GM12892 (cell line): ENCODE measurements around the gene NCKIPSD.

Experiments
- DNase-seq: peaks from one replicate; pipeline ENCODE4 v3.0.0; 2011; ENCODE audit not compliant: insufficient read length
- FAIRE-seq: peaks from 2 replicates; lab custom pipeline; 2011; peaks lifted over from hg19 to GRCh38; lab: Jason Lieb, UNC
- POLR2A ChIP-seq: IDR thresholded peaks from 2 replicates; pipeline ENCODE4 v1.6.1; 2011; ENCODE audit warnings: low read depth, low read length, control low read depth
- POLR2AphosphoS5 ChIP-seq: IDR thresholded peaks from 2 replicates; pipeline ENCODE4 v1.6.1; 2011; ENCODE audit warnings: low read depth, low read length, control low read depth
- TAF1 ChIP-seq: IDR thresholded peaks from 2 replicates; pipeline ENCODE4 v1.6.1; 2011; ENCODE audit warnings: low read depth, mild to moderate bottlenecking, control low read depth, low read length, borderline replicate concordance

The NCKIPSD gene

DNA sequence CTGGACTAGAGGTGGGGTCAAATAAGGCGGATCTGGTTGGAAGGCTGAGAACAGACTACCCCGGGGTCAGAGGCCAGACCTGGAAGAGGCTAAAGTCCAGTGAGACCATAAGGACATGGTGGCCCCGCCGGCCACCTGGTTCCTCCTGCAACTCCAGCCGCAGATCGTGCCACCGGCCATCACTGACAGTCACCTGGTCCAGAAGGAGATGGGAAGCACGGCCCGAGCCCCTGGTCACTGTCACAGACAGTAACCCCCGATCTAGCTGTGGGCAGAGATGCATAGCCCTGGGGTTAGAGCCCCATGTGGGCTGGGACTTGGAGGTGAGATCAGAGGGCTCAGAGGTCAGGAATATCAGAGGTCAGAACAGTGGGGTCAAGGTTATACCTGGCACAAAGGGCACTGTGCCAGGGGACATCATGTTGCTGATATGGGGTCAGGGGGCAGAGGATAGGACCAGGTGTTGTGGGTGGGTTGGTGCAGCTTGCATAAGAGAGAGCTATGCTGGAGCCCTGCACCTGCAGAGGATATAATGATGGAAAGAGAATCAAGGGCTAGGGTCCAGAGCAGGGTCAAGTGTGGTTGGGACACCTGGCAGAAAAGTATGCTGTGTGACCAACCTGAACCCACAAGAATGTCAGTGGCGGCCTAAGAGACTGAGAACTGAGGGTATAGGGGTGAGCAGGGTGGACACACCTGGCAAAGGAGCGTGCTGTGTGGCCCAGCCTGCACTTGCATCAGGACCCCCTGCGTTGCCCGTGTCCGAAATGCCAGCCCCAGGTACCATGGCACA is 32.6 kb downstream of the NCKIPSD start:
- no peak for TF ChIP-seq TAF1
- TF ChIP-seq POLR2AphosphoS5: no peak
- no peak for TF ChIP-seq POLR2A
- DNase-seq: no peak
- no peak for FAIRE-seq

DNA sequence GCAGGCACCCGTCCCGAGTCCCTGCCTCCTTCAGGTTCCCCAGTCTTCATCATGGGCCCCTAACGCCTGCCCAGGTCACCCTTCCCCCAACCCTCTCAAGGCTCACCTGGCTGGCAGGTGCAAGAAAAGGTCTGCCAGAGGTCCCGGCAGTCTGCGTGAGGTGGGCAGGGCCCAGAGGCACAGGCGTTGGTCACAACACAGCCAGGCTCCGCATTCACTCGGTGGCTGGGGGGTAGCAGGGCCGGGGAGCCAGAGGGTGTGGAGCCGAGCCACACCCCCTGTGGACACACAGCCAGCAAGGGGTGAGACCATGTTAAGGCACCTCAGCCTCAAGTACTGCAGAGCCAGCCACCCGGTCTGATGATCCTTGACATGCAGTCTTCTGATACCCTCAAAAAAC is 33.9 kb downstream of the NCKIPSD start:
- TF ChIP-seq TAF1 (no peak), POLR2A (no peak), POLR2AphosphoS5 (no peak)
- DNase-seq (no peak), FAIRE-seq (no peak)

DNA sequence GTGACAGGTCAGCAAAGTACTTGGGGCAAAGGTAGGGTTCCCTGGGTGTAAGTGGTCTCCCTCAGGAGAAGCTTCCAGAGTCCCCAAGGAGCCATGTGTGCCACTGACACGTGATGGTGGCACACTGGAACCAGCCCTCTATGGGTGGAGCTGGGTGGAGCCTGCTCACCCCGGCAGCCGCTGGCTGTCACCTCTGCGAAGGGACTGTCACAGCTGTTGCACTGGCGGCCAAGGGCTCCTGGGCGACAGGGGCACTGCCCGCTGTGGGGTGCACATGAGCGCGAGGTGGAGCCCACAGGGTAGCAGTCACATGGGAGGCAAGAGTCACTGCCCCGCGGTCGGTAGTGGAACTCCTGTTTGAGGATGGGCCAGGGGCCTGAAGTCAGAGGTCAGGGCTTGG is 35.0 kb downstream of the NCKIPSD start:
- DNase-seq (no peak), FAIRE-seq (no peak)

DNA sequence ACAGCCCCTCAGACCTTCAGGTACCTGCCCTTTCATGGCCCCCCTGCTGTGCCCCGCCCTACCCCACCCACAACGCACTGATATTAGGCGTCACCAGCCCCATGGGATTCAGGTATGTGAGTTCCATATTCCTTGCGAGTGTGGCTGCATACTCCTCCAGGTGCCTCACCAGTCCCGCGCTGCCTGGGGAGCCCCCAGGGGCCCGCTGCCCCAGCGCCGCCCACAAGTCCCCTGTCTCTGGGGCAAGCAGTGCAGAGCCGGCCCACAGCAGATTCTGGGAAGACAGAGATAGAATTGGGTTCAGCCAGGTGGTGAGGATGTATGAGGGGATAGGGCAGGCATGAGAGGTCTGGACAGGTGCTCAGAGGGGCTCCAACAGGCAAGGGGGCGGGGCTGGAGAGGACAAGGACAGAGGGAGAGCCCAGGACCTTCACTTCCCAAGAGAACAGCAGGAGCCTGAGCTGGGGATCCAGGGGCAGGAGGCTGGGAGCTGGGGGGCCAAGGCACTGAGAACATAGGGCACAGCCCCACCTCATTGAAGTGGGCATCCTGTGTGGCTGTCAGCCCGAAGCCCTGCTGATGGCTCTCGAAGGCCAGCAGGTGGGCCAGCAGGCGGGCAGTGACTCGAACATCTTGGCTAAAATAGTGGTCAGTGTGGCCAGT is 37.4 kb downstream of the NCKIPSD start:
- FAIRE-seq: no peak
- no peak for DNase-seq
- TF ChIP-seq POLR2A: no peak
- no peak for TF ChIP-seq TAF1
- no peak for TF ChIP-seq POLR2AphosphoS5

More for the DNA sequence above, 35.0 kb downstream of the NCKIPSD start:
- TF ChIP-seq POLR2AphosphoS5: no peak
- no peak for TF ChIP-seq POLR2A
- TF ChIP-seq TAF1: no peak

DNA sequence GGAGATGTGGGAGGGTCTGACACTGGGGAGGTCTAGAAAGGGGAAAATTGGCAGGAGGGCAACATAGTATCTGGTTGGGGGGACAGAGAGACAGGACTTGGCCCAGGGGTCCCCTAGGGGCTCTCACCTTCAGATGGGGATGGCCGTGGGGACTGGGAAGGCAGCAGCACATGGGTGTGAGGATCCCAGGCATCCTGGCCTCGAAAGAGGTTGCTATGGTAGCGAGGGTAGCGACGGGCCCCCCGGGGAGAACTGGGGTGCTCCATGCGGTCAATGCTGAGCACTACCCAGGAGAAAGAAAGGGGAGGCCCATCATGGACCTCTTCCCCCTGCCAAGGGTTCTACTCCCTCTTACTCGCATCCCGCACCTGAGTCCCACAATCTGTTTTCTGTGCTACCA is 38.0 kb downstream of the NCKIPSD start:
- DNase-seq (no peak), FAIRE-seq (no peak)
- TF ChIP-seq POLR2A (no peak), POLR2AphosphoS5 (no peak), TAF1 (no peak)

DNA sequence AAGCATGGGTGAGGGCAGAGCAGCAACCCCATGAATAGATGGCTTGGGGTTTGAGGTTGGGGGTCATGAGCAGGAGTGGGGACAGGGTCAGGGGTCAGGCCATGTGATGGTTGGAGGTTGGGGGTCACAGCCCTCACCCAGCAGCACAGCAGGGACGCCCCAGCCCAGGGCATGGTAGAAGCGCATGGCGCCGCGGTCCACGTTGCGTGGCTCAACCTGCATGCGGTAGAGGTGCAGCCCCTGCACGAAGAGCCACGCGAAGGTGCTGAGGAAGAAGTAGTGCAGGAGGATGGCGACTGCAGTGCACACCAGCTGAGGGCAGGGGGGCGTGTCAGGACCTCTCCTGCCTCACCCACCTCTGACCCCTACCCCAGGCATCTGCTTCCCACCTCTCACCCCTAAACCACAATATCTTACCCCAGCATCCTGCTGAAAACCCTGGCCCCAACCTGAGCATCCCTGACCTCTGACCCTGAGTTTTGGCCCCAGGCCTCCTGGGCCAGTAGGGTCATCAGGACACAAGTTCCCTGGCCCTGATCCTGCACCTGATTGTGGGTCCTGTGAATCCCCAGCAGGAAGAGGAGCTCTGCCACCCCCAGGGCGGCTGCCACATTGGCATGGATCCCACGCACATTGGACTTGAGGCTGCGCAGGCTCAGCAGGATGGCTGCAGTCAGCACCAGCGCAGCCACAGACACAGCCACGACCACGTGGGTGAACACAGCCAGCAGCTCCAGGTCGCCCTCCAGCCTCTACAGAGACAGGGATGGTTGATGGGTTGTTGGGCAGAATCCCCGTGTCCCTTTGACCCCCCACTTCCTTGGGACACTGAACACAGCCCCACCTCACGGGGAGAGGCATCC is 40.6 kb downstream of the NCKIPSD start:
- DNase-seq (no peak), FAIRE-seq (no peak)
- TF ChIP-seq POLR2A (no peak), TAF1 (no peak), POLR2AphosphoS5 (no peak)

DNA sequence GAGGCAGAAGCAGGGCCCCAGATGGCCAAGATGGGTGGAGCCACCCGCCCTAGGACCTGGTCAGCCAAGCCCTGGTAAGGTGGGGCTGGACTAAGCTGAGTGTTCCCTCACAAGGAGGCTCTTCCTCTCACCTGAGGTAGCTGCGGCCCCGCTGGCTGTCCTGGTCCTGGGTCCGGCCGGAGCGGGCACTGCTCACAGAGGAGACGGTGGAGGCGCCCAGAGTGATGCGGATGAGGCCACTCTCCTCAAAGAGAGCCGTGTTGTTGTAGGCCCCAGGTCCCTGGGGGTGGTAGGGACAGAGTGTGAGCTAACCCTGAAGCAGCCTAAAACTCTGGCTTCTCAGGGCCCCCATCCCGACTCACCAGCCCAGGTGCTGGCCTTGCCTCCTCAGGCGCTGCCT is 43.1 kb downstream of the NCKIPSD start:
- TF ChIP-seq TAF1: no peak
- no peak for TF ChIP-seq POLR2A
- no peak for TF ChIP-seq POLR2AphosphoS5
- DNase-seq (no peak), FAIRE-seq (no peak)

DNA sequence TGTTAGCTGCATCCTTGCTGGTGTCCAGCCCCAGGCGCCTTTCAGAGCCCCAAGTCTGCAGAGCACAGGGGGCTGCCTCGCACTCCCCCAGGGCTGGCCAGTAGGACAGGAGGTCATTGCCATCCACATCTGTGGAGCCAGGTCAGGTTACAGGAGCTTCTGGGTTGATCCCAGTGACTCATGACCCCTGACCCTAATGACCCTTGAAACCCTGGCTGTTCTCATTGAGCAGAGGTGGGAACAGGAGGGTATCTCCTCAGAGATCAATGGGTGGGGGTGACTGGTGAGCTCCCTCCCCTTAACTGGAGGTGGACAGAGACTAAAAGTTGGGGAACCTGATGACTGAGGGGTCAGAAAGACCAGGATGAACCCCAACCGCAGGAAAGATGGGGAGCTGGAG is 44.3 kb downstream of the NCKIPSD start:
- FAIRE-seq: no peak
- TF ChIP-seq POLR2AphosphoS5 (no peak), POLR2A (no peak), TAF1 (no peak)
- DNase-seq: no peak

DNA sequence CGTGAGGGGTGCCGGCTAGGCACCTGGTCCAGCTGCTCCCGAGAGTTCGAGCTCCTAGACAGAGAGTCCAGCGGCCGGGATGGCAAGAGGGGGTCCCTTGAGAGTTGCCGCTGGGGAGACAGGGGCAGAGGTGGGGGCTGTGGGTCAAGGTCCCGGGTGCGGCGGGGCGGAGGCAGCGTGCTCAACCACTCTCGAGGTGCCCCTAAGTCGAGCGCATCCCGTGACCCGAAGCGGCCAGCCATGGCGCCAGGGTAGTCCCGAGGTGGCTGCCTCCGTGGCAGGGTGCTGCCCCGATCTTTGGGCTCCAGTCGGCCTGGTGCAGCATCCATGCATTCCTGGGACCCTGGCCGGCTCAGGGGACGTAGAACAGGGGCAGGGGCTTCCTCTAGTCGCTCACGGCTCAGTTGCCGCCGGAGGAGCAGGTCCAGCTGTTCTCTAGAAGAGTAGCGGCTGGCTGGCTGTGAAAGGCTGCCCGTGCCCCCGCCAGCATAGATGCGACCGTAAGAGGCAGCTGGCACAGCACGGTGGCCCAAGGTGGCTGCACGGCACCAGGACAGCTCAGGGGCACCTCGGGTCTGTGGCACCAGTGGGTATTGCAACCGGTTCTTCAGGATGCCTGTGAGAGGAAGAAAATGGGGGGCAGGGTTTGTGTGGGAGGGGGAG is 45.6 kb downstream of the NCKIPSD start:
- FAIRE-seq (no peak), DNase-seq (no peak)
- TF ChIP-seq TAF1 (no peak), POLR2AphosphoS5 (no peak), POLR2A (no peak)

DNA sequence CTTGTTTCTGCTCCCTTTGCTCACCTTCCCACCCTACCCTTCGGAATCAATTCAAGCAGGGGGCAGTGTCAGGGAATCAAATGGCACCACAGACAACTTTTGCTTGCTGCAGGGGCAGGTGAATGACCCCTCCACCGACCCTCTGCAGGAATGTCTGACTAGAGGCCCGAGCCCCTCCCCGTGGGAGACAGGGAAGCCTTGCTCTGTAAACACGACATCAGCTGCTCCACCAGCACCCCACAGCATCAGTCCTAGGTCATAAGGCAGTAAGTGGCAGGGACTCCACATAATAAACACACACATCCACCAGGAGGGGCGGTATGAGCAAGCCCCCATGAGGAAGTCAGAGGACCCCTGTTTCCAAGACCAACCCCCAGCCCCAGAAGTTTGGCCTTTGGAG is 48.4 kb downstream of the NCKIPSD start:
- FAIRE-seq: no peak
- DNase-seq: no peak
- no peak for TF ChIP-seq POLR2A
- TF ChIP-seq POLR2AphosphoS5: no peak
- no peak for TF ChIP-seq TAF1

DNA sequence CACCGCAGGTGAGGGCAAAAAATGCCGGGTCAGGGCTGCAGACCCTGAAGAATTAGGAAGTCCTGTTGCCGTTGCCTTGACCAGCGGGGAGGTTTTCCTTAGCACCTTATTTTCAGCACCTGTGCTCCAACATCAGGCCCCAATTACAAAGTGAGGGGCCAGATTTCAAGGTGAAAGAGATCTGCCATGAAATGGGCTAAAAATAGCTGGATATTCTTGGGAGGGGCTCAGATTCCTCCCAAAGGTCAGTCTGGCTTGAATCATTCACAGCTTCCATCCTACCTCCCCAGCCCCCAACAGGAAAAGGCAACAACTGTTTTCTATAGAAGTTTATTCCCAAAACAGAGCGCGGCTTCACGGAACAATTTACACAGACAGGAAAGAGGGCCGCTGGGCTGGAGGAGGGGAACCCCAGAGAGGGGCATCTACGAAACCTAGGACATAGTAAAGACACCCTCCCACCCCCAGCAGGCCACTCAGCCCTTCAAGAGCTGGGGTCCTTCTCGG is 49.5 kb downstream of the NCKIPSD start:
- DNase-seq (no peak), FAIRE-seq (peak; percentile 30)
- TF ChIP-seq POLR2A: no peak
- TF ChIP-seq POLR2AphosphoS5: no peak
- TF ChIP-seq TAF1: no peak
